ENCODE results near the gene PGLYRP4. TPM values are rescaled to one million over a fixed set of nuclear protein-coding genes. Genes with fewer than 3 reads are reported as not detected.

The PGLYRP4 gene
- total and polyA plus RNA-seq, 2 of the 4 experiments (the other 2 are of a cell fraction): not detected

DNA sequence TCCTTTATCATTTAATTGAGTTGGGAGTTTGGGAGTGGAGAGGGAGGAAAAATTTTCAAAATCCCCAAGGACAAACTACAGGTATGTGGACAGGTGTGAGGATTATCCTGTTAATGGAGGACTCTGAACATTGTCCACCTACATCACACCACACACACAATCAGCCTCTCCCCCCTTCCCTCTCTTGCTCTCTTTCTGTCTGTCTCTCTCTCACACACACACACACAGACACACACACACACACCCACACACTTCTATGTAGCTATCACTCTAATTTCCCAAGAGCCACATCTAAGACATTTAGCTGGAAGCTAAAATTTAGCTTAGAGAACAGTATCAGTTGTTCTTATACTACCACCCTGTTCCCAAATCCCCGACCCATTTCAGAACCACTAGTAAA, 40.8 kb upstream of the PGLYRP4 start:
- Histone ChIP-seq H3K27me3 (ENCODE audit: control insufficient read depth, insufficient read depth, low read length) (no peaks in the 10 kb centered on the region), H3K36me3 (ENCODE audit: control insufficient read depth, insufficient read depth, low read length) (no peaks in the 10 kb centered on the region), H2AK5ac (ENCODE audit: low read depth, low read length) (no peak overlapping the region), H3K4ac (ENCODE audit: low read depth, low read length) (no peak overlapping the region), H2BK20ac (ENCODE audit: low read depth, low read length) (no peak overlapping the region), H4K8ac (ENCODE audit: low read depth in 2 of 2, low read length in 2 of 2) (no peak overlapping the region), H4K91ac (ENCODE audit: insufficient read depth, low read depth, low read length) (no peak overlapping the region), H4K5ac (ENCODE audit: low read depth, low read length) (no peak overlapping the region), H2BK120ac (ENCODE audit: low read depth, low read length) (no peak overlapping the region), H4K20me1 (ENCODE audit: insufficient read depth, low read length) (no peaks in the 10 kb centered on the region), H3K4me3 (ENCODE audit: insufficient read depth, low read depth, low read length) (no peak overlapping the region), H3K4me1 (ENCODE audit: control insufficient read depth, insufficient read depth, low read length) (no peaks in the 10 kb centered on the region), H3K18ac (ENCODE audit: low read depth, low read length) (no peak overlapping the region), H3K14ac (replicated peaks; ENCODE audit: low read depth, low read length) (no peak overlapping the region), H3K27ac (ENCODE audit: insufficient read depth, low read length) (no peak overlapping the region), H3K9me1 (ENCODE audit: insufficient read depth, low read length) (no peaks in the 10 kb centered on the region), H2BK5ac (ENCODE audit: low read depth, low read length, poor library complexity, severe bottlenecking) (no peak overlapping the region), H3K79me1 (ENCODE audit: low read depth in 1 of 2, low read length in 2 of 2) (no peaks in the 10 kb centered on the region), H3K9ac (ENCODE audit: low read depth, low read length) (no peak overlapping the region), H2AK9ac (replicated peaks; ENCODE audit: low read depth, low read length, poor library complexity) (no peak overlapping the region), H2AFZ (replicated peaks; ENCODE audit: low read length, poor library complexity) (no peak overlapping the region), H3K4me2 (ENCODE audit: low read depth, low read length) (no peak overlapping the region), H3K23ac (ENCODE audit: low read depth, low read length) (no peak overlapping the region), H2BK15ac (ENCODE audit: low read depth, low read length) (no peak overlapping the region), H3K9me3 (ENCODE audit: control insufficient read depth, insufficient read depth, low read length) (no peaks in the 10 kb centered on the region), H3K56ac (ENCODE audit: extremely low read depth, insufficient read depth, low read length) (no peak overlapping the region)
- no CpG with 5 or more reads among the region's 1 CpG for WGBS, 2 experiments (ENCODE audit: extremely low coverage in 2 of 2, insufficient read length in 1 of 2)
- intact Hi-C loops (cut with micrococcal nuclease) (no loop called here), in situ Hi-C loops (cut with MboI; ENCODE audit: low sequenced_read_pairs) (no loop called here), dilution Hi-C loops (cut with HindIII; ENCODE audit: low sequenced_read_pairs, unreplicated experiment) (no loop called here)
- CTCF ChIA-PET: no interaction called here
- BruUV-seq (replicated peaks): no TSS peak
- POLR2A ChIA-PET (ENCODE audit: unreplicated experiment): no interaction called here
- DNase-seq: no peak
- no peak for TF ChIP-seq CHD1 (IDR thresholded peaks at IDR 0.05; ENCODE audit: low read depth, low read length)
- TF ChIP-seq, protein P1, sequence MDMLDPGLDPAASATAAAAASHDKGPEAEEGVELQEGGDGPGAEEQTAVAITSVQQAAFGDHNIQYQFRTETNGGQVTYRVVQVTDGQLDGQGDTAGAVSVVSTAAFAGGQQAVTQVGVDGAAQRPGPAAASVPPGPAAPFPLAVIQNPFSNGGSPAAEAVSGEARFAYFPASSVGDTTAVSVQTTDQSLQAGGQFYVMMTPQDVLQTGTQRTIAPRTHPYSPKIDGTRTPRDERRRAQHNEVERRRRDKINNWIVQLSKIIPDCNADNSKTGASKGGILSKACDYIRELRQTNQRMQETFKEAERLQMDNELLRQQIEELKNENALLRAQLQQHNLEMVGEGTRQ (IDR thresholded peaks at IDR 0.05; ENCODE audit: low read depth, low read length): no peak
- no peak for ATAC-seq (ENCODE audit: low read depth)
